Measurements from ENCODE around the gene PCDH19.

PCDH19 gene

GRCh38 chrX:100407147-100407783 lies 2.8 kb downstream of the PCDH19 start:
- no peak for DNase-seq (ENCODE audit: low spot score)

- no peak for DNase-seq (ENCODE audit: low spot score)
These were observed 4.6 kb downstream of the PCDH19 start for GRCh38 chrX:100405424-100405823.

GRCh38 chrX:100404851-100405250 lies 5.2 kb downstream of the PCDH19 start:
- DNase-seq (ENCODE audit: low spot score) = no peak

GRCh38 chrX:100395781-100396180 lies 14.3 kb downstream of the PCDH19 start:
- no peak for DNase-seq (ENCODE audit: low spot score)

- no peak for DNase-seq (ENCODE audit: low spot score)
These were observed 28.5 kb downstream of the PCDH19 start for GRCh38 chrX:100381619-100382018.

GRCh38 chrX:100379388-100379986 lies 30.6 kb downstream of the PCDH19 start:
- DNase-seq (ENCODE audit: low spot score) = no peak

- DNase-seq (ENCODE audit: low spot score) = no peak
These were observed 32.2 kb downstream of the PCDH19 start for GRCh38 chrX:100377826-100378225.

- DNase-seq (ENCODE audit: low spot score) = no peak
These were observed 33.5 kb downstream of the PCDH19 start for GRCh38 chrX:100376576-100376975.

- no peak for DNase-seq (ENCODE audit: low spot score)
These were observed 36.4 kb downstream of the PCDH19 start for GRCh38 chrX:100373673-100374072.

- DNase-seq (ENCODE audit: low spot score) = no peak
These were observed 41.9 kb downstream of the PCDH19 start for GRCh38 chrX:100368167-100368566.

- DNase-seq (ENCODE audit: low spot score) = no peak
These were observed 46.2 kb downstream of the PCDH19 start for GRCh38 chrX:100363896-100364295.

GRCh38 chrX:100358766-100359165 lies 51.3 kb downstream of the PCDH19 start:
- DNase-seq (ENCODE audit: low spot score) = no peak

GRCh38 chrX:100356351-100356896 lies 53.6 kb downstream of the PCDH19 start:
- no peak for DNase-seq (ENCODE audit: low spot score)

GRCh38 chrX:100355680-100356079 lies 54.4 kb downstream of the PCDH19 start:
- DNase-seq (ENCODE audit: low spot score) = no peak

- DNase-seq (ENCODE audit: low spot score) = no peak
These were observed 56.7 kb downstream of the PCDH19 start for GRCh38 chrX:100353326-100353725.

- no peak for DNase-seq (ENCODE audit: low spot score)
These were observed 59.2 kb downstream of the PCDH19 start for GRCh38 chrX:100350704-100351489.

GRCh38 chrX:100349391-100349790 lies 60.7 kb downstream of the PCDH19 start:
- DNase-seq (ENCODE audit: low spot score) = no peak

- no peak for DNase-seq (ENCODE audit: low spot score)
These were observed 68.9 kb downstream of the PCDH19 start for GRCh38 chrX:100341142-100341510.

- DNase-seq (ENCODE audit: low spot score) = no peak
These were observed 69.5 kb downstream of the PCDH19 start for GRCh38 chrX:100340491-100341141.

- no peak for DNase-seq (ENCODE audit: low spot score)
These were observed 81.7 kb downstream of the PCDH19 start for GRCh38 chrX:100328351-100328750.

- DNase-seq (ENCODE audit: low spot score) = no peak
These were observed 90.4 kb downstream of the PCDH19 start for GRCh38 chrX:100319716-100320115.

GRCh38 chrX:100316987-100317386 lies 93.1 kb downstream of the PCDH19 start:
- DNase-seq (ENCODE audit: low spot score) = no peak

Measured in globus pallidus (tissue), 1 donor.